NCI-H2029 treated with DMSO at 0.1 percent for 48 hours (cell line): ENCODE data around the gene LHFPL3.
A peak's percentile ranks its signal among the peaks of the same experiment; 100 is the strongest.
"Not testable (repeated sequence)": the region's sequence is repeated elsewhere in the genome, so short reads cannot be mapped to it uniquely, and the experiment has no call there.

Experiments
- DNase-seq: peaks from one replicate; lab custom pipeline; 2025; lab: John Stamatoyannopoulos, UW

Gene LHFPL3

GRCh38 chr7:104900525-104901239, 572.3 kb downstream of the LHFPL3 start:
- no peak for DNase-seq

DNA sequence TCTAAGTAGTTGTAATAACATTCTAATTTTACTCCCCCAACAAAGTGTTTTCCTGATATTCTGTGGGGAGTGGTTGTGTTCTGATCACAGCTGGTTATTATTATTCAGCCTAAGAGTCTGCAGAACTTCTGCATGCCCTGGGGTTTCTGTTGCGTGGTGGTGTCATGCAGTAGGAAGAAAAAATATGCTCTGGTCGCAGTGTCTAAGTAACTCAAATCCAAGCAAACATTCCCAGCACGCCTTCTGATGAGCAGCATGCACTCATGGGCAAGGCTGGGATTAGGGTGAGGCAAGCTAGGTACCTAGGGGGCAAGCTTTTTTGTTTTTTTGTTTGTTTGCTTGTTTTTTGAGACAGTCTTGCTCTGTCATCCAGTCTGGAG, 572.8 kb downstream of the LHFPL3 start:
- no peak for DNase-seq

- no peak for DNase-seq
Observed at GRCh38 chr7:104902183-104902582, 573.8 kb downstream of the LHFPL3 start.

DNA sequence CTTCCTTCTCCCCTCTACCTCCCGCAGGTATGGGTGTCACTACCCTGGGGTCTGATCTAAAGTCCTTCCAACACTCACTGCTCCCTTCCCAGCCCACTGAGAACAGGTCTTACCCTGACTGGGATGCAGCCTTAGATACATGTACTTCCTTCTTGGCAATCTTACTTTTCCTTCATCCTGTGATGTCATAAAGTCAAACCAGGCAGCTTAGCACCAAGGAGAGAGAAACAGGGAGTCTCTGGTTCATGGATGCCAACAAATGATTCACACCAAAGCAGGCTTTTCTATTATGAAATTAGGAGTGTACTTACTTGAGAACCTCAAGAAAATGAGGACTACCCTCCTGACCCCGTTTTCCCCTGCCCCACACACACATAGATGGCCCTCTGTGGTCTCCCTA, 574.6 kb downstream of the LHFPL3 start:
- no peak for DNase-seq

DNA sequence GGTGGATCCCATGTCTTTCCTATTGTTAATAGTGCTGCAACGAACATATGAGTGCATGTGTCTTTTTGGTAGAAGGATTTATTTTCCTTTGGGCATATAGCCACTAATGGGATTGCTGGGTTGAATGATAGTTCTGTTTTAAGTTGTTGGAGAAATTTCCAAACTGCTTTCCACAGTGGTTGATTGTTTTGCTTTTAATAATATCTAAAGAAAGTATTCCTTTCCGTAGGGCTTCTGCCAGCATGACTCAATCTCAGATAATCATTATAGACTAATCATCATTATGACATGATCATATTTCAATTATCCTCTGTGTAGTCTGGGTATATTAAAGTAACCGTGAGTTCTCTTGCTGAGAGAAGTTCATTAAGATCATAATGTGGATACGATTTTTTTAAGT, 575.4 kb downstream of the LHFPL3 start:
- DNase-seq, result no peak

DNA sequence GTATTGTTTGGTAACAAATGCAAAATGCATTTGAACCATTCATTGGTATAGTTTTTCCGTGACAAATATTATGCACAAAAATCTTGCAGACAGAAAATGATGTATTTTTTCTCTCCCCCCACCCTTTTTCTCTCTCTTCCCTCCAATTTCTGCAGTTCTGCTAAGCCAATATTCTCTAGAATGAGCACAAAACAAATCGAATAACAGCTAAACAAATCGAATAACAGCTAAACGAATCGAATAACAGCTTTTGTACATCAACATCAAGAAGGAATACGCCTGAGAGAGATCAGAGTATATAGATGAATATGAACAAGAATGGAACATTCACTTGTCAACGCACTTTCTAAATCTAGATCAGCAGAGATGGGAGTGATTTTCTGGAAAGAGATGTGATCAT, 577.6 kb downstream of the LHFPL3 start:
- no peak for DNase-seq

DNA sequence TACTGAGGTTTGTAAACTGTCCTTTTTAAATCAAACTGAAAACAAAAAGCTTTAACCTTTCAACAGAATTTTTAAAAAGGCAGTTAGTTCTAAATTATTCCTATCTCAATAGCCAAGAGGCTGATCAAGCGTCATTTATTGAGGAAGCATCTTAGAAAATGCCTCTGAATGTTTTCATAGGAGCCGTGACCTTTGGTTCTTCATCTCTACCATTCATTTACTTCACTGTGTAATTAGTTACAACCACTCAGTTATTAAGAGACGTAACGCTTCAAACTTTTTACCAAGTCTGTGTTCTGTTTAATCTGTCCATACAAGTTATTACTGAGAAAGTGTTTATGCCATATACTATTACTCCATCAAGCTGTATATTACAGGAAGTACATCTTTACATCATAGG, 578.2 kb downstream of the LHFPL3 start:
- DNase-seq, result no peak

GRCh38 chr7:104908636-104909035, 580.2 kb downstream of the LHFPL3 start:
- no peak for DNase-seq

DNA sequence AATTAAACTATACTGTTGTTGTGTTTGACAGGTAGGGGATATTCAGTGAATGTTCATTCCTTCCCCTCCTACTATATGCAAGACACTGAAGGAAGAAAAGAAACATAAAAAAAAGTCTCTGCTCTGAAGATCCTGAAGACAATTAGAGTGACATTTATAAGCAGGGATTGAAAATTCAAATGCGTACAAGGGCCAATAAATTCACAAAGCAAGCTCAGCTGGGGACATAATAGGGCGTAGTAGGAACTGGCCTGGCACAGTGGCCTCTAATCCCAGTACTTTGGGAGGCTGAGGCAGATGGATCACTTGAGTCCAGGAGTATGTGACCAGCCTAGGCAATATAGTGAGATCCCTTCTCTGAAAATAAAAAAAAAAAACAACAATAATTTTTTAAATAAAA, 580.7 kb downstream of the LHFPL3 start:
- no peak for DNase-seq

DNA sequence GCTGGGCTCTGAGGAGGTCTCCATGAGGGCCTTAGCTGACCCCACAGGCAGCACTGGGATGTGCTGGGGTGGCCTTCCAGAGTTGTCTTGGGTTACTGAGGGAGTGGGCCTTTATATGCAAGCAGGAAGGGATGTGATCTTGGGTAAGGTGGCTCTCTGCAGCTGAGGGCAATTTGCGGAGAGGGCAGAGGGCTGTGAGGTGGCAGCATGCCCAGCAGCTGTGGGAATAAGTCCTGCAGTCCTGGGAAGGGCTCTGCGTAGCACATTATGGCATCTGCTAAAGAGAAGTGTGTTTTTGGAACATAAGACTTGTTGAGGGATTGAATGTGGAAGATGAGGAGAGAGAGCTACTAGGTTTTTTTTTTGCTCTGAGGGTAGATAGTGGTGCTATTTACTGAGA, 586.0 kb downstream of the LHFPL3 start:
- DNase-seq, result no peak

GRCh38 chr7:104921596-104921995, 593.2 kb downstream of the LHFPL3 start:
- DNase-seq, result no peak

DNA sequence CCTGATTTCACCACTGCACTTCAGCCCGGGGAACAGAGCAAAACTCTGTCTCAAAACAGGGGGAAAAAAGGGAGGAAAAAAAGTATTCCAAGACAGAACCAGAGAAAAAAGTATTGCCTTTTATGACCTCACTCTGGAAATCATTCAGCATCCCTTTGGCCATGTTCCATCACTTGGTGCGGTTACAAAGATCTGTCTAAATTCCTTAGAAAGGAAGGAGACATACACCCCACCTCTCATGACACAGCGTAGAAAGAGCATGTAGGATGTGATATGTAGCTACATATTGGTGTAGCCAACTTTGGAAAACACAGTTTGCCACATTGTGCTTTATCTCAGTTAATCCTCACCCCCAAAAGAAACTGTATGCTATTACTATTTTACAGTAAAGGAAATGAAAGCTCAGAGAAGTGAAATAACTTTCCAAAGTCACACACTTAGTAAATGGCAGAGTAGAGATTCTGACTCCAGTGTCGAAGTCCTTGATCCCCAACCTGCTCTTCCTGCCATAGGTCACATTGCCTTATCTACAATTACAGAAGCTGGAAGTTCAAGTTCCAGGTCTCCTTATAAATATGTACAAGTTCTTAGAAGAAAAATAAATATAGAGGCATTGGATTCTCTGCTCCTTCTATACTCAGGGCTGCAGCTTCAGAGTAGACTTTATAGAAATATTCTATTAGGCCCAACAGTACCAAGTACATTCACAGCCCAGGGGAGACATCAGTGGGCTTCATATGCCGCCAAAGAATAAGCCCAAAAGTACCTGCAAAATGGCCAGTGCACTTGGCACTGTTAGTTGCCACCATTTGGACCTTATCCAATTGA, 594.0 kb downstream of the LHFPL3 start:
- no peak for DNase-seq

GRCh38 chr7:104923010-104923421, 594.6 kb downstream of the LHFPL3 start:
- peak; percentile 66 for DNase-seq

- DNase-seq, result not testable (repeated sequence)
Observed at GRCh38 chr7:104926189-104926588, 597.8 kb downstream of the LHFPL3 start.

GRCh38 chr7:104926601-104927041, 598.2 kb downstream of the LHFPL3 start:
- DNase-seq, result no peak

DNA sequence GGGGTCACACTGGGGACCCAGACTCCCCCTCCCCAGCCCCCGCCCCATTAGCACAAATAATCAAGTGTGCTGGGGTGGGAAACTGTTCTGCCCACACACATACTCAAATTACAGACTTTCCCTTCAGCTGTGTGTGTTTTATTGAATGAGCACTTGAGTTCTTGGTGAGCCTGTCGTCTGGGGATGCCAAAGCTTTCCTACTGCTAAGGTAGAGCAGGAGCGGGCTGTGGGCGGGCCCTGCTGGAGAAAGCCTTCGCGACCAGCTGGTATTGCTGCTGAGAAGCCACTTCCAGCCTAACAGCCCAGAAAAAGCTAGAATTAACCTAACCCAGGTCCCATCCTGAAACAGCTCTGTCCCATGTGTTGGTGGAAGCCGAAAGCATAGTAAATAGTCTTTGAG, 598.7 kb downstream of the LHFPL3 start:
- DNase-seq, result peak; percentile 93

GRCh38 chr7:104928721-104929400, 600.5 kb downstream of the LHFPL3 start:
- no peak for DNase-seq

DNA sequence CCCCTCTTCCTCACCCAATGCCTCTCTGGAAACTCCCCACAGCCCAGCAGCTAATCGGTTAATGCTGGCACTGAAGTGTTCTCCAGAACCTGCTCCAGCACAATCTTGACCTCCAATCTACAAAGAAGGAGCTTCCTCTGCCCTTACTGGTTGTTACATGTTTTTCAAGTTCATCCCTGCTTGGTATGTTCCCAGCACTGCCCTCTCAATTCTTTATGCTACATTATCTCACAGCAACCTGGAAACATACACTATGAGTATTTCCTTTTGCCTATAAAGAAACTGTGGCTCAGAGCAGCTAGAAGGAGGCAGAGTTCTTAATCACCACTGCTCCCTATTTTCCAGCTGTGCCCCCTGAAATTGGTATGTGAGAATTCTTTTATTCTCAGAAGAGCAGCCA, 601.5 kb downstream of the LHFPL3 start:
- no peak for DNase-seq

- DNase-seq, result peak; percentile 87
Observed at GRCh38 chr7:104931181-104931781, 602.9 kb downstream of the LHFPL3 start.

- no peak for DNase-seq
Observed at GRCh38 chr7:104933022-104933421, 604.6 kb downstream of the LHFPL3 start.

GRCh38 chr7:104933521-104933988, 605.2 kb downstream of the LHFPL3 start:
- no peak for DNase-seq

DNA sequence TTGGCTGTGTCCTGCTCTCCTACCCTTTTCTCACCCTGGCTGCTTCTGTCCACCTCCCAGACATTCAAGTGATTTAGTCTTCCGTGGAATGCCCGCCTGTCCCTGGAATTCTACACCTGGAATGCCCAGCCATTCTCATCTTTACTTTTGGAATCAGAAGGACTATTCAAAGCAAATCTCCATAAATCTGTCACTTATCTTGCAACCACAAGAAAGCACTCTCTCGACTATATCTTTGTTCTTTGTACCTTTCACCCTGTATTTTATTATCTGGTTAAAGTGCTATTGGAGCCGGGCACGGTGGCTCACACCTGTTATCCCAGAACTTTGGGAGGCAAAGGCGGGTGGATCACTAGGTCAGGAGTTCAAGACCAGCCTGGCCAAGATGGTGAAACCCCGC, 606.3 kb downstream of the LHFPL3 start:
- no peak for DNase-seq
